Measurements from ENCODE around the gene RSPO4. TPM values are rescaled to one million over a fixed set of nuclear protein-coding genes. Genes with fewer than 3 reads are reported as not detected.

Gene RSPO4
- total and polyA plus RNA-seq, 2 donors (not counting 3 experiments of a cell fraction or from before 2014, with no cell fraction given) = not detected

DNA sequence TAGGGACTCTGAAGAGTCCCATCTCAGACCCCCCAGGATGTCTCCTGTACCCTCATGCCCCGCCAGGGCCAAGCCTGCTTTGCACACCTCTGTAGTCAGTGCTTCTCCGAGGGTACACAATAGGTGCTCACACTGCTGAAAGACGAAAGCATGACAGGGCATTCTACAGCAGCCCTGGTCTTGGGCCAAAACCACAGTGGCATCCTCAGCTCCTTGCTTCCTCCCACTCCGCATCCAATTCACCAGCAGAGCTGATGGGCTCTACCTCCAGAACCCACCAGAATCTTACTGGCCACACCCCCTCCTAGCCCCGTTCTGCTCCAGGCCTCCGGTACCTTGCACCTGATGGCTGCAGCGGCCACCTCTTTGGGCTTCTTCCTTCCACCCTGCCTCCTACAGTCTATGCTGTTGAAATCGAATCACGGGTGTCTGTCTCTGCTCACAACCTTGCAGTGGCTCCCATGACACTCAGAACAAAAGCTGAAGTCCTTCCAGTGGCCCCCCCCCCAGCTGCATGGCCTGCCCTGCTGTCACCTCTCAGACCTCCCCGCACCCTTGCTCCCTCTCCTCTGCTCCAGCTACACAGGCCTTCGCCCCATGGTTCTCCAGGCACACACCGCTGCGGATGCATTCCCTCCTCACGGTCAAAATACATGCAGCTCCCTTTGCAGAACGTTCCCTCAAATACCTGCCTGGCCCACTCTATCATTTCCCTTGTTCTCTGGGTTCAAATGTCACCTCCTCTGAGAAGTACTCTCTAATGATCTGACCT, 87.2 kb downstream of the RSPO4 start:
- Histone ChIP-seq H3K27ac (ENCODE audit: insufficient read depth, low read depth, low read length) (no peak overlapping the region), H4K20me1 (replicated peaks; ENCODE audit: control insufficient read depth, extremely low read depth, insufficient read depth, low read length) (no peaks in the 10 kb centered on the region), H3K9ac (replicated peaks; ENCODE audit: extremely low read depth, insufficient read depth, low read length) (no peak overlapping the region), H3K36me3 (ENCODE audit: control insufficient read depth in 2 of 2, extremely low read depth in 1 of 2, insufficient read depth in 2 of 2, low read length in 2 of 2) (no peaks in the 10 kb centered on the region), H3K4me3 (replicated peaks in 1 of 3; ENCODE audit: insufficient read depth in 1 of 3, low read depth in 1 of 3, low read length in 3 of 3) (no peak overlapping the region), H3K9me1 (replicated peaks; ENCODE audit: control insufficient read depth, extremely low read depth, insufficient read depth, low read length) (no peaks in the 10 kb centered on the region), H3K9me3 (replicated peaks; ENCODE audit: control insufficient read depth, insufficient read depth, low read length) (no peaks in the 10 kb centered on the region), H3K4me1 (ENCODE audit: control insufficient read depth, extremely low read depth, insufficient read depth, low read length) (no peaks in the 10 kb centered on the region), H2AFZ (ENCODE audit: low read depth, low read length) (no peak overlapping the region), H3K4me2 (ENCODE audit: insufficient read depth, low read length) (no peak overlapping the region), H3K79me2 (ENCODE audit: control insufficient read depth, insufficient read depth, low read length) (no peaks in the 10 kb centered on the region), H3K27me3 (ENCODE audit: control insufficient read depth in 2 of 2, insufficient read depth in 2 of 2, low read length in 2 of 2) (no peaks in the 10 kb centered on the region)
- ChIA-PET CTCF (no interaction called here), POLR2A (no interaction called here)
- TF ChIP-seq, protein P1, sequence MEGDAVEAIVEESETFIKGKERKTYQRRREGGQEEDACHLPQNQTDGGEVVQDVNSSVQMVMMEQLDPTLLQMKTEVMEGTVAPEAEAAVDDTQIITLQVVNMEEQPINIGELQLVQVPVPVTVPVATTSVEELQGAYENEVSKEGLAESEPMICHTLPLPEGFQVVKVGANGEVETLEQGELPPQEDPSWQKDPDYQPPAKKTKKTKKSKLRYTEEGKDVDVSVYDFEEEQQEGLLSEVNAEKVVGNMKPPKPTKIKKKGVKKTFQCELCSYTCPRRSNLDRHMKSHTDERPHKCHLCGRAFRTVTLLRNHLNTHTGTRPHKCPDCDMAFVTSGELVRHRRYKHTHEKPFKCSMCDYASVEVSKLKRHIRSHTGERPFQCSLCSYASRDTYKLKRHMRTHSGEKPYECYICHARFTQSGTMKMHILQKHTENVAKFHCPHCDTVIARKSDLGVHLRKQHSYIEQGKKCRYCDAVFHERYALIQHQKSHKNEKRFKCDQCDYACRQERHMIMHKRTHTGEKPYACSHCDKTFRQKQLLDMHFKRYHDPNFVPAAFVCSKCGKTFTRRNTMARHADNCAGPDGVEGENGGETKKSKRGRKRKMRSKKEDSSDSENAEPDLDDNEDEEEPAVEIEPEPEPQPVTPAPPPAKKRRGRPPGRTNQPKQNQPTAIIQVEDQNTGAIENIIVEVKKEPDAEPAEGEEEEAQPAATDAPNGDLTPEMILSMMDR (IDR thresholded peaks at IDR 0.05; ENCODE audit: extremely low read depth in 1 of 2, insufficient read depth in 1 of 2, low read depth in 1 of 2, low read length in 2 of 2) = no peak
- TF ChIP-seq EZH2 (IDR thresholded peaks at IDR 0.05; ENCODE audit: borderline replicate concordance, low read depth, low read length, severe bottlenecking) = no peak
- no peak for TF ChIP-seq POLR2A (IDR thresholded peaks at IDR 0.05; ENCODE audit: low read depth, low read length)
- TF ChIP-seq FOS (IDR thresholded peaks at IDR 0.05; ENCODE audit: borderline replicate concordance, insufficient read depth, low read length) = no peak
- TF ChIP-seq GATA2 (IDR thresholded peaks at IDR 0.05; ENCODE audit: insufficient read depth, insufficient read length, low read depth, low read length) = no peak
- TF ChIP-seq, protein P2, sequence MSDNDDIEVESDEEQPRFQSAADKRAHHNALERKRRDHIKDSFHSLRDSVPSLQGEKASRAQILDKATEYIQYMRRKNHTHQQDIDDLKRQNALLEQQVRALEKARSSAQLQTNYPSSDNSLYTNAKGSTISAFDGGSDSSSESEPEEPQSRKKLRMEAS (IDR thresholded peaks at IDR 0.05; ENCODE audit: insufficient read depth, insufficient read length) = no peak
- TF ChIP-seq POLR2AphosphoS5 (IDR thresholded peaks at IDR 0.05; ENCODE audit: insufficient read depth, low read depth, low read length) = no peak
- no peak for TF ChIP-seq JUN (IDR thresholded peaks at IDR 0.05; ENCODE audit: borderline replicate concordance, insufficient read depth, insufficient read length, low read depth)
- no peak for TF ChIP-seq MYC (IDR thresholded peaks at IDR 0.05; ENCODE audit: low read depth, low read length)
- no TSS peak for BruUV-seq (replicated peaks)
- no peak for FAIRE-seq
- no peak for DNase-seq (ENCODE audit: low read depth, low spot score)
- dilution Hi-C loops (cut with MboI; ENCODE audit: extremely low pct_ligation_motif_present, low sequenced_read_pairs) (no loop called here), intact Hi-C loops (cut with micrococcal nuclease) (no loop called here)
